Measurements from ENCODE around the gene ZBTB2. TPM values are rescaled to one million over a fixed set of nuclear protein-coding genes. Genes with fewer than 3 reads are reported as not detected.

The ZBTB2 gene
- polyA plus RNA-seq, 3 donors, result 7.2 to 14.0 (median 9.6) TPM

DNA sequence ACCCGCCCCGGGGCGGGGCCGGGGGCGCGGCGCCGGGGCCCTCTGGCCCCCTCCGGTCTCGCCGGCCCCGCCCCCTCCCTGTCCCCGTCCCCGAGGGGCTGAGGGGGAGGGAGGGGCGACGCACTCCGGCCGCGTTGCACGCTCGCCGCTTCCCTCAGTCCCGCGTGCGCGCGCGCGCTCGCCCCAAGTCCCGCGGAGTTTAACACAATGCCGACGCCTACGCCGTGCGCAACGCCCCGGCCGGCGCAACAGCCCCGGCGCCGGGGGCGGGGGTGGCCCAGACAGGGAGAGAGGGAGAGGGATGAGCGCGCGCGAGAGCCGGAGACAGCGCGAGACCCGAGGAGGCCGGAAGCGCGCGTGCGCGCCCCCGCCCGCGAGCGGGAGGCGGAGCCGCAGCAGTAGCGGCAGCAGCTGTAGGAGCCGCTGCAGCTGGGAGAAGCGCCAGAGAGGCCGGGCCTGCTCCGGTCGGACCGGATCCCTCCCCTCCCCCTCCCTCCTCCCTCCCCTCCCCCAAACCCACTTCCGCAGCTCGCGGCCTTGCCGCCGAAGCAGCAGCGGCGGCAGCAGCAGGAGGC is 996 bp downstream of the ZBTB2 start:
- H2AFZ ChIP-seq (ENCODE audit: insufficient read depth, low read depth, low read length, poor library complexity, severe bottlenecking), result peak overlapping the region; percentile 70
- H3K4me2 ChIP-seq (replicated peaks; ENCODE audit: extremely low read depth, low read length, poor library complexity, severe bottlenecking), result peak overlapping the region; percentile 88
- under 1% methylated on average over 68 of the region's 79 CpGs for WGBS (ENCODE audit: insufficient coverage)
- peaks cover 0 to 10% of the 10 kb centered on the region in 2 donors for H3K36me3 ChIP-seq (replicated peaks in 1 of 2; ENCODE audit: control insufficient read depth in 1 of 2, insufficient read depth in 2 of 2, low read length in 2 of 2)
- H3K27me3 ChIP-seq (ENCODE audit: control insufficient read depth in 2 of 2, insufficient read depth in 2 of 2, low read length in 2 of 2), result no peaks in the 10 kb centered on the region
- TF ChIP-seq, protein P1, sequence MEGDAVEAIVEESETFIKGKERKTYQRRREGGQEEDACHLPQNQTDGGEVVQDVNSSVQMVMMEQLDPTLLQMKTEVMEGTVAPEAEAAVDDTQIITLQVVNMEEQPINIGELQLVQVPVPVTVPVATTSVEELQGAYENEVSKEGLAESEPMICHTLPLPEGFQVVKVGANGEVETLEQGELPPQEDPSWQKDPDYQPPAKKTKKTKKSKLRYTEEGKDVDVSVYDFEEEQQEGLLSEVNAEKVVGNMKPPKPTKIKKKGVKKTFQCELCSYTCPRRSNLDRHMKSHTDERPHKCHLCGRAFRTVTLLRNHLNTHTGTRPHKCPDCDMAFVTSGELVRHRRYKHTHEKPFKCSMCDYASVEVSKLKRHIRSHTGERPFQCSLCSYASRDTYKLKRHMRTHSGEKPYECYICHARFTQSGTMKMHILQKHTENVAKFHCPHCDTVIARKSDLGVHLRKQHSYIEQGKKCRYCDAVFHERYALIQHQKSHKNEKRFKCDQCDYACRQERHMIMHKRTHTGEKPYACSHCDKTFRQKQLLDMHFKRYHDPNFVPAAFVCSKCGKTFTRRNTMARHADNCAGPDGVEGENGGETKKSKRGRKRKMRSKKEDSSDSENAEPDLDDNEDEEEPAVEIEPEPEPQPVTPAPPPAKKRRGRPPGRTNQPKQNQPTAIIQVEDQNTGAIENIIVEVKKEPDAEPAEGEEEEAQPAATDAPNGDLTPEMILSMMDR (IDR thresholded peaks at IDR 0.05), result no peak
- Mint-ChIP-seq H3K4me1 (peaks cover 50% of the 10 kb centered on the region), H3K36me3 (peaks cover under 1 to 16% of the 10 kb centered on the region in 2 donors), H3K9me3 (no peaks in the 10 kb centered on the region), H3K27me3 (ENCODE audit: low read depth in 3 of 3) (no peaks in the 10 kb centered on the region), H3K27ac (peak overlapping the region in 4 of 7 donors; percentile 37 to 88 (median 58)), H3K4me3 (peak overlapping the region; percentile 48 to 66)
- peak; percentile 95 to 99 (median 98) for DNase-seq
- peaks cover 38% of the 10 kb centered on the region for H4K20me1 ChIP-seq (ENCODE audit: insufficient read depth, low read length)
- H3K79me2 ChIP-seq (ENCODE audit: insufficient read depth, low read length), result peaks cover 81% of the 10 kb centered on the region
- H3K9me3 ChIP-seq (replicated peaks in 1 of 2; ENCODE audit: control insufficient read depth in 1 of 2, insufficient read depth in 1 of 2, low read length in 2 of 2), result no peaks in the 10 kb centered on the region
- H3K4me1 ChIP-seq (ENCODE audit: control insufficient read depth in 1 of 2, insufficient read depth in 2 of 2, low read length in 2 of 2), result peaks cover 33 to 47% of the 10 kb centered on the region in 2 donors
- peak overlapping the region; percentile 56 to 92 (median 82) for H3K4me3 ChIP-seq (replicated peaks in 1 of 3; ENCODE audit: low read depth in 2 of 3, low read length in 3 of 3)
- peak overlapping the region; percentile 86 to 91 for H3K27ac ChIP-seq (ENCODE audit: low read depth in 1 of 2, low read length in 2 of 2)
- intact Hi-C loops (cut with micrococcal nuclease), result loop anchor here (2.0 to 10.0 kb wide), 4 partner anchors 62 to 1584 kb away; partner anchors contain the start of gene RMND1 (in 2 of the 2)
- peak overlapping the region; percentile 94 for H3K9ac ChIP-seq (ENCODE audit: insufficient read depth, low read length, poor library complexity, severe bottlenecking)

DNA sequence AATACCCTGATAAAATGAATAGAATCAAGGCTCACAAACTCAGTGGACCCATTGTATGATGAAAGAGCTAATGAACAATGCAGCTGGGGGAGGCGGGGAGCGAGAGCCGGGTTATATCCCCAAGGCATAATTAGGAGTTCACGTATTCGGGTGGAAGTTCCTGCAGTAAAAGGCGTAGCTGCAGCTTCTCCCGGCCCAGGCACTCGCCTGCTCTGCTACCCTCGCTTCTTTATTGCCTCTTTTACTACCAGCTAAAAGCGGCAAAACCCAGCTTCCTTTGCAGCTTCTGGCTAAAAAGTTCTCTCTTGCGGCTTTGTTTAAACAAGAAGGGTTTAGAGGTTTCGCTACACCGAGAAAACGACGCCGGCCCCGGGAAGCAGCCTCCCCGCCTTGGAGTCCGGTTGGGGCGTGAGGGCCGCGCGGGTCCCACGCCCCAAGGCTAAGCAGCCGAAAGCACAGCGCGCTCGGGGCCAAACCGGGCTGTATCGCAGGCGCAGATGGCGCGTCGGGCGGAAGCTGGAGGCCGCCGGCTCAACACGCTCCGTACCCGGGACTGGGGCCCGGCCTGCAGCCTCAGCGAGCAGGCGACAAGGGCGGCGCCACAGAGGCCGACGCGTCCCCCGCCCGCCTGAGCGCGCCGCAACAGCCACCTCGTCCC is 1.6 kb downstream of the ZBTB2 start:
- TF ChIP-seq, protein P1 (IDR thresholded peaks at IDR 0.05), result no peak
- peak overlapping the region; percentile 70 for H2AFZ ChIP-seq (ENCODE audit: insufficient read depth, low read depth, low read length, poor library complexity, severe bottlenecking)
- intact Hi-C loops (cut with micrococcal nuclease), result loop anchor here (2.0 to 10.0 kb wide), 4 partner anchors 63 to 1585 kb away; partner anchors contain the start of gene RMND1 (in 2 of the 2)
- peak overlapping the region; percentile 94 for H3K9ac ChIP-seq (ENCODE audit: insufficient read depth, low read length, poor library complexity, severe bottlenecking)
- peak overlapping the region; percentile 82 to 94 for H3K4me3 Mint-ChIP-seq
- peak overlapping the region; percentile 91 to 92 for H3K27ac ChIP-seq (ENCODE audit: low read depth in 1 of 2, low read length in 2 of 2)
- peaks cover 81% of the 10 kb centered on the region for H3K79me2 ChIP-seq (ENCODE audit: insufficient read depth, low read length)
- H3K36me3 ChIP-seq (replicated peaks in 1 of 2; ENCODE audit: control insufficient read depth in 1 of 2, insufficient read depth in 2 of 2, low read length in 2 of 2), result peaks cover 0 to 8% of the 10 kb centered on the region in 2 donors
- WGBS (ENCODE audit: insufficient coverage), result under 1% methylated on average over 52 of the region's 54 CpGs
- H3K4me1 ChIP-seq (ENCODE audit: control insufficient read depth in 1 of 2, insufficient read depth in 2 of 2, low read length in 2 of 2), result peaks cover 33 to 47% of the 10 kb centered on the region in 2 donors
- peak overlapping the region; percentile 88 for H3K4me2 ChIP-seq (replicated peaks; ENCODE audit: extremely low read depth, low read length, poor library complexity, severe bottlenecking)
- peak in 2 of 3 donors; percentile 46 to 67 for DNase-seq
- H3K27ac Mint-ChIP-seq, result peak overlapping the region; percentile 88 to 96 (median 93)
- H3K36me3 Mint-ChIP-seq, result peaks cover 0 to 13% of the 10 kb centered on the region in 2 donors
- peak overlapping the region; percentile 67 to 91 (median 82) for H3K4me3 ChIP-seq (replicated peaks in 1 of 3; ENCODE audit: low read depth in 2 of 3, low read length in 3 of 3)
- H4K20me1 ChIP-seq (ENCODE audit: insufficient read depth, low read length), result peaks cover 32% of the 10 kb centered on the region
- no peaks in the 10 kb centered on the region for H3K27me3 ChIP-seq (ENCODE audit: control insufficient read depth in 2 of 2, insufficient read depth in 2 of 2, low read length in 2 of 2)
- H3K9me3 ChIP-seq (replicated peaks in 1 of 2; ENCODE audit: control insufficient read depth in 1 of 2, insufficient read depth in 1 of 2, low read length in 2 of 2), result no peaks in the 10 kb centered on the region
- H3K9me3 Mint-ChIP-seq, result no peaks in the 10 kb centered on the region
- H3K4me1 Mint-ChIP-seq, result peaks cover 53% of the 10 kb centered on the region
- H3K27me3 Mint-ChIP-seq (ENCODE audit: low read depth in 3 of 3), result no peaks in the 10 kb centered on the region

Data from CD14-positive monocyte (primary cell).